ENCODE data around the gene B4GALT3. TPM values are rescaled to one million over a fixed set of nuclear protein-coding genes. Genes with fewer than 3 reads are reported as not detected.

The B4GALT3 gene
- polyA plus RNA-seq, 1 donor from 2014 or later, result 44.2 TPM

Other genes with a start within 250 kb of the B4GALT3 start
- gene ITLN2, start 222.7 kb downstream of the B4GALT3 start, polyA plus RNA-seq, result not detected
- gene F11R, start 156.4 kb downstream of the B4GALT3 start, polyA plus RNA-seq, result 4.8 TPM
- 349 TPM for gene TSTD1, start 138.5 kb downstream of the B4GALT3 start, polyA plus RNA-seq
- gene USF1, start 131.5 kb downstream of the B4GALT3 start, polyA plus RNA-seq, result 13.5 TPM
- gene ARHGAP30, start 107.6 kb downstream of the B4GALT3 start, polyA plus RNA-seq, result 138 TPM
- gene NECTIN4, start 87.9 kb downstream of the B4GALT3 start, polyA plus RNA-seq, result not detected
- 5.0 TPM for gene KLHDC9, start 79.1 kb downstream of the B4GALT3 start, polyA plus RNA-seq
- gene PFDN2, start 59.5 kb downstream of the B4GALT3 start, polyA plus RNA-seq, result 95.2 TPM
- gene NIT1, start 59.4 kb downstream of the B4GALT3 start, polyA plus RNA-seq, result 19.7 TPM
- gene DEDD, start 44.8 kb downstream of the B4GALT3 start, polyA plus RNA-seq, result 39.1 TPM
- 122 TPM for gene UFC1, start 23.5 kb downstream of the B4GALT3 start, polyA plus RNA-seq
- 30.1 TPM for gene USP21, start 18.0 kb downstream of the B4GALT3 start, polyA plus RNA-seq
- gene PPOX, start 11.1 kb downstream of the B4GALT3 start, polyA plus RNA-seq, result 13.4 TPM
- not detected for gene ADAMTS4, start 21.5 kb upstream of the B4GALT3 start, polyA plus RNA-seq
- 71.3 TPM for gene NDUFS2, start 24.9 kb upstream of the B4GALT3 start, polyA plus RNA-seq
- 6.6 TPM for gene FCER1G, start 37.8 kb upstream of the B4GALT3 start, polyA plus RNA-seq
- not detected for gene APOA2, start 46.1 kb upstream of the B4GALT3 start, polyA plus RNA-seq
- gene TOMM40L, start 48.6 kb upstream of the B4GALT3 start, polyA plus RNA-seq, result 3.8 TPM
- not detected for gene NR1I3, start 60.7 kb upstream of the B4GALT3 start, polyA plus RNA-seq
- gene PCP4L1, start 81.2 kb upstream of the B4GALT3 start, polyA plus RNA-seq, result not detected
- not detected for gene MPZ, start 132.5 kb upstream of the B4GALT3 start, polyA plus RNA-seq
- gene SDHC, start 136.9 kb upstream of the B4GALT3 start, polyA plus RNA-seq, result 173 TPM
- not detected for gene CFAP126, start 190.4 kb upstream of the B4GALT3 start, polyA plus RNA-seq